ENCODE measurements around the gene SULT2B1.

The SULT2B1 gene

GRCh38 chr19:48635966-48636858, 84.2 kb downstream of the SULT2B1 start:
- H3K9me3 Mint-ChIP-seq: peaks cover 0 to 2% of the 10 kb centered on the region in 2 donors
- no peaks in the 10 kb centered on the region for H3K27me3 Mint-ChIP-seq
- peaks cover 48% of the 10 kb centered on the region for H3K36me3 Mint-ChIP-seq (ENCODE audit: insufficient read depth)
- peaks cover 32 to 41% of the 10 kb centered on the region in 2 donors for H3K4me1 Mint-ChIP-seq (ENCODE audit: low read depth in 2 of 2)
- H3K27ac Mint-ChIP-seq: peak overlapping the region; percentile 45 to 89
- no peak for ATAC-seq (replicated peaks)
- H3K4me3 Mint-ChIP-seq: peak overlapping the region; percentile 90 to 98
- no peak for DNase-seq

- DNase-seq (peak in 1 of 3 experiments; percentile 44), ATAC-seq (replicated peaks) (no peak)
- peak within 1 kb of the TSS; percentile 90 to 98 for H3K4me3 Mint-ChIP-seq
- peaks cover 32 to 41% of the 10 kb centered on the region in 2 donors for H3K4me1 Mint-ChIP-seq (ENCODE audit: low read depth in 2 of 2)
- peaks cover 40% of the 10 kb centered on the region for H3K36me3 Mint-ChIP-seq (ENCODE audit: insufficient read depth)
- peak within 1 kb of the TSS; percentile 96 to 98 for H3K27ac Mint-ChIP-seq
- peaks cover 0 to 2% of the 10 kb centered on the region in 2 donors for H3K9me3 Mint-ChIP-seq
- no peaks in the 10 kb centered on the region for H3K27me3 Mint-ChIP-seq
Observed at GRCh38 chr19:48636859-48637448, 85.0 kb downstream of the SULT2B1 start, which contains the start of gene DBP. Gene DBP (minus strand): TSS chr19:48637379. CDS start chr19:48636994, 385 bp downstream.

GRCh38 chr19:48637449-48637947, 85.5 kb downstream of the SULT2B1 start:
- peak overlapping the region; percentile 90 to 98 for H3K4me3 Mint-ChIP-seq
- peaks cover 0 to 2% of the 10 kb centered on the region in 2 donors for H3K9me3 Mint-ChIP-seq
- H3K27ac Mint-ChIP-seq: peak overlapping the region; percentile 96 to 98
- H3K36me3 Mint-ChIP-seq (ENCODE audit: insufficient read depth): peaks cover 35% of the 10 kb centered on the region
- H3K27me3 Mint-ChIP-seq: no peaks in the 10 kb centered on the region
- DNase-seq: peak; percentile 99 to 100 (median 99)
- peak; percentile 74 for ATAC-seq (replicated peaks)
- H3K4me1 Mint-ChIP-seq (ENCODE audit: low read depth in 2 of 2): peaks cover 34 to 41% of the 10 kb centered on the region in 2 donors

- H3K36me3 Mint-ChIP-seq (ENCODE audit: insufficient read depth): peaks cover 28% of the 10 kb centered on the region
- H3K27ac Mint-ChIP-seq: peak overlapping the region; percentile 96 to 98
- H3K4me3 Mint-ChIP-seq: peak overlapping the region; percentile 90 to 98
- peaks cover 35 to 41% of the 10 kb centered on the region in 2 donors for H3K4me1 Mint-ChIP-seq (ENCODE audit: low read depth in 2 of 2)
- DNase-seq: peak in 2 of 3 experiments; percentile 79 to 84
- no peaks in the 10 kb centered on the region for H3K27me3 Mint-ChIP-seq
- peaks cover 0 to 2% of the 10 kb centered on the region in 2 donors for H3K9me3 Mint-ChIP-seq
- peak; percentile 46 for ATAC-seq (replicated peaks)
Observed at GRCh38 chr19:48637948-48638830, 86.2 kb downstream of the SULT2B1 start.

GRCh38 chr19:48638831-48639381, 86.9 kb downstream of the SULT2B1 start:
- Mint-ChIP-seq H3K9me3 (peaks cover 0 to 2% of the 10 kb centered on the region in 2 donors), H3K27me3 (no peaks in the 10 kb centered on the region), H3K4me3 (peak overlapping the region; percentile 90 to 98), H3K27ac (peak overlapping the region; percentile 96 to 98), H3K36me3 (ENCODE audit: insufficient read depth) (peaks cover 25% of the 10 kb centered on the region), H3K4me1 (ENCODE audit: low read depth in 2 of 2) (peaks cover 33 to 41% of the 10 kb centered on the region in 2 donors)
- no peak for DNase-seq
- ATAC-seq (replicated peaks): no peak

GRCh38 chr19:48639483-48640375, 87.8 kb downstream of the SULT2B1 start:
- peaks cover 0 to 2% of the 10 kb centered on the region in 2 donors for H3K9me3 Mint-ChIP-seq
- H3K36me3 Mint-ChIP-seq (ENCODE audit: insufficient read depth): peaks cover 25% of the 10 kb centered on the region
- DNase-seq (no peak), ATAC-seq (replicated peaks) (no peak)
- no peaks in the 10 kb centered on the region for H3K27me3 Mint-ChIP-seq
- H3K4me3 Mint-ChIP-seq: peak overlapping the region; percentile 45 to 62
- peak overlapping the region in 1 of 2 donors; percentile 96 for H3K27ac Mint-ChIP-seq
- H3K4me1 Mint-ChIP-seq (ENCODE audit: low read depth in 2 of 2): peaks cover 30 to 33% of the 10 kb centered on the region in 2 donors

GRCh38 chr19:48641850-48642249, 89.9 kb downstream of the SULT2B1 start:
- ATAC-seq (replicated peaks) (no peak), DNase-seq (no peak)
- peaks cover 16% of the 10 kb centered on the region for H3K36me3 Mint-ChIP-seq (ENCODE audit: insufficient read depth)
- peaks cover 0 to 2% of the 10 kb centered on the region in 2 donors for H3K9me3 Mint-ChIP-seq
- H3K4me1 Mint-ChIP-seq (ENCODE audit: low read depth in 2 of 2): peaks cover 31 to 37% of the 10 kb centered on the region in 2 donors
- no peaks in the 10 kb centered on the region for H3K27me3 Mint-ChIP-seq
- H3K4me3 Mint-ChIP-seq: no peak overlapping the region
- H3K27ac Mint-ChIP-seq: no peak overlapping the region

- H3K9me3 Mint-ChIP-seq: peaks cover 0 to 2% of the 10 kb centered on the region in 2 donors
- no peak overlapping the region for H3K4me3 Mint-ChIP-seq
- DNase-seq (no peak), ATAC-seq (replicated peaks) (no peak)
- peaks cover 33 to 40% of the 10 kb centered on the region in 2 donors for H3K4me1 Mint-ChIP-seq (ENCODE audit: low read depth in 2 of 2)
- no peak overlapping the region for H3K27ac Mint-ChIP-seq
- H3K36me3 Mint-ChIP-seq (ENCODE audit: insufficient read depth): peaks cover 10% of the 10 kb centered on the region
- no peaks in the 10 kb centered on the region for H3K27me3 Mint-ChIP-seq
Observed at GRCh38 chr19:48642862-48643261, 90.9 kb downstream of the SULT2B1 start.

GRCh38 chr19:48644355-48644754, 92.4 kb downstream of the SULT2B1 start:
- Mint-ChIP-seq H3K4me3 (peak overlapping the region in 1 of 2 donors; percentile 90), H3K9me3 (no peaks in the 10 kb centered on the region), H3K36me3 (ENCODE audit: insufficient read depth) (peaks cover 11% of the 10 kb centered on the region), H3K27ac (peak overlapping the region in 1 of 2 donors; percentile 93), H3K27me3 (no peaks in the 10 kb centered on the region), H3K4me1 (ENCODE audit: low read depth in 2 of 2) (peaks cover 29 to 35% of the 10 kb centered on the region in 2 donors)
- DNase-seq (no peak), ATAC-seq (replicated peaks) (no peak)

- peak; percentile 66 to 72 (median 68) for DNase-seq
- Mint-ChIP-seq H3K27ac (peak overlapping the region; percentile 93 to 98), H3K4me1 (ENCODE audit: low read depth in 2 of 2) (peaks cover 33 to 35% of the 10 kb centered on the region in 2 donors), H3K27me3 (no peaks in the 10 kb centered on the region), H3K4me3 (peak overlapping the region; percentile 90 to 95), H3K9me3 (no peaks in the 10 kb centered on the region), H3K36me3 (ENCODE audit: insufficient read depth) (peaks cover 12% of the 10 kb centered on the region)
- peak; percentile 58 for ATAC-seq (replicated peaks)
Observed at GRCh38 chr19:48644839-48645619, 93.1 kb downstream of the SULT2B1 start.

GRCh38 chr19:48645620-48646000, 93.6 kb downstream of the SULT2B1 start:
- peak overlapping the region; percentile 93 to 98 for H3K27ac Mint-ChIP-seq
- DNase-seq: no peak
- peak overlapping the region; percentile 90 to 95 for H3K4me3 Mint-ChIP-seq
- no peak for ATAC-seq (replicated peaks)
- no peaks in the 10 kb centered on the region for H3K9me3 Mint-ChIP-seq
- H3K4me1 Mint-ChIP-seq (ENCODE audit: low read depth in 2 of 2): peaks cover 33% of the 10 kb centered on the region in 2 donors
- peaks cover 11% of the 10 kb centered on the region for H3K36me3 Mint-ChIP-seq (ENCODE audit: insufficient read depth)
- H3K27me3 Mint-ChIP-seq: no peaks in the 10 kb centered on the region
